Mucosa of descending colon (tissue), 3 donors: ENCODE results near the gene ST3GAL3. TPM values are rescaled to one million over a fixed set of nuclear protein-coding genes. Genes with fewer than 3 reads are reported as not detected.

Experiments used
- ATAC-seq: fragments of 200-7000 bp; cut with Tn5 transposase; one replicate; pipeline ENCODE4 v1.9.1; 2020; ENCODE audit warnings: mild to moderate bottlenecking, moderate library complexity
- DNase-seq, 3 donors: peaks; one replicate each; pipeline ENCODE4 v3.0.0-alpha.2; 2020
- H3K36me3 ChIP-seq: fragments of 200-600 bp; one replicate; pipeline ENCODE4 v1.8.0; 2021; ENCODE audit warnings: low read depth, mild to moderate bottlenecking
- H3K4me1 ChIP-seq: fragments of 200-600 bp; one replicate; pipeline ENCODE4 v1.8.0; 2021; ENCODE audit warnings: low read depth, mild to moderate bottlenecking
- H3K4me3 ChIP-seq: fragments of 200-600 bp; one replicate; pipeline ENCODE4 v1.8.0; 2021; ENCODE audit warnings: mild to moderate bottlenecking
- H3K9me3 ChIP-seq: fragments of 200-600 bp; one replicate; pipeline ENCODE4 v1.8.0; 2021; ENCODE audit warnings: mild to moderate bottlenecking
- intact Hi-C, 2 donors: fragments of 100-400 bp; cut with DNase I in 1 of 2; cut with micrococcal nuclease in 1 of 2; formaldehyde crosslinking; loops; one replicate each; pipeline versions ENCODE4 v1.11.0 to v1.11.1; 2022; cut with DNase I, micrococcal nuclease
- total RNA-seq, 3 donors: library from RNA; stranded (reverse); fragmentation: NEBNext Ultra II Directional in 2 of 3; extraction: Animal tissue kit (Norgen Biotek cat#: 25700) in 2 of 3; gene quantifications; one replicate each; pipeline versions ENCODE4 v1.2.1 to v1.2.4, GENCODE V29; 2021 to 2023
- TF ChIP-seq, protein P1 (sequence below): fragments of 200-600 bp; IDR thresholded peaks from one replicate; pipeline ENCODE4 v1.8.0; 2022; ENCODE audit warnings: antibody characterized with exemption, mild to moderate bottlenecking
- donor health status: DM: no; HTN: no; CAD: no; lungs with moderate emphysema.
- donor health status: DM: no; HTN: no; CAD: no.
- donor health status: DM: no; HTN: yes; CAD: no.

ST3GAL3 gene
- total RNA-seq, 3 donors from 2014 or later = 9.5 to 26.3 (median 18.2) TPM

DNA sequence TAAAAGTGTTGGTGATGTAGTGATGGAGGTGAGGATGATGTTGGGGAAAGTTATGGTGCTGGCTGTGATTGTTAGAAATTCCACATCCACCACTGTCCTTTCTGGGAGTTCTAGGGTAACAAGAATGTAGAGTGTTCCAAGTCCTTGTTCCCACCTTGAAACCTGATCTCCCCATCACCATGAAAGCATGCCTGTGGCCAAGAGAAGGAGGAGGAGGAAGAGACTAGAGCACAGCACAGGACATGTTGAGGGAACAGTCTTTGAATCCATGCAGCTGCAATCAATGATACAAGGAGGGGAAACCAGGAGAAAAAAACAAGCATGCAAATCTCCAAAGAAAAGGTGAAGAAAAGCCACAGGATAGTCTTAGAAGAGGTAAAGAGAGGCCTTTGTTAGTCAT, 180.4 kb downstream of the ST3GAL3 start:
- H3K4me3 ChIP-seq = no peak overlapping the region
- no peak for ATAC-seq
- TF ChIP-seq, protein P1, sequence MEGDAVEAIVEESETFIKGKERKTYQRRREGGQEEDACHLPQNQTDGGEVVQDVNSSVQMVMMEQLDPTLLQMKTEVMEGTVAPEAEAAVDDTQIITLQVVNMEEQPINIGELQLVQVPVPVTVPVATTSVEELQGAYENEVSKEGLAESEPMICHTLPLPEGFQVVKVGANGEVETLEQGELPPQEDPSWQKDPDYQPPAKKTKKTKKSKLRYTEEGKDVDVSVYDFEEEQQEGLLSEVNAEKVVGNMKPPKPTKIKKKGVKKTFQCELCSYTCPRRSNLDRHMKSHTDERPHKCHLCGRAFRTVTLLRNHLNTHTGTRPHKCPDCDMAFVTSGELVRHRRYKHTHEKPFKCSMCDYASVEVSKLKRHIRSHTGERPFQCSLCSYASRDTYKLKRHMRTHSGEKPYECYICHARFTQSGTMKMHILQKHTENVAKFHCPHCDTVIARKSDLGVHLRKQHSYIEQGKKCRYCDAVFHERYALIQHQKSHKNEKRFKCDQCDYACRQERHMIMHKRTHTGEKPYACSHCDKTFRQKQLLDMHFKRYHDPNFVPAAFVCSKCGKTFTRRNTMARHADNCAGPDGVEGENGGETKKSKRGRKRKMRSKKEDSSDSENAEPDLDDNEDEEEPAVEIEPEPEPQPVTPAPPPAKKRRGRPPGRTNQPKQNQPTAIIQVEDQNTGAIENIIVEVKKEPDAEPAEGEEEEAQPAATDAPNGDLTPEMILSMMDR = no peak
- H3K4me1 ChIP-seq = peaks cover 10% of the 10 kb centered on the region
- DNase-seq = no peak
- intact Hi-C loops = no loop called here
- no peaks in the 10 kb centered on the region for H3K9me3 ChIP-seq
- H3K36me3 ChIP-seq = no peaks in the 10 kb centered on the region

DNA sequence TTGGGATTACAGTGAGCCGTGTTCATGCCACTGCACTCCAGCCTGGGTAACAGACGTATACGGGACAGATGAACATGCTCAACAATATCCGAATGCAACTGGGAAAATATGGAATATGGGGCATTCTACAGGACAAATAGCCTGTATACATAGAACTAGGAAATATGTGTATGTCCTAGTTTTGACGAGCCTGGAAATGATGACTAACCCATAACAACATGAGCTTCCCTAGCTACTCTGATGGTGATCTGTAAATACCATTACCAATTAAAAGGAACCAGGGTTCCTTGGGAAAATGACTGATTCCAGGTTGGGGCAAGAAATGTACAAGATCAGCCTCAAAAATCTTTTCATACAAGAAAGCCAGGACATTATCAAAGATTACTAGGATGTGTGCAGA, 183.5 kb downstream of the ST3GAL3 start:
- intact Hi-C loops = no loop called here
- ATAC-seq (no peak), DNase-seq (no peak)
- no peaks in the 10 kb centered on the region for H3K9me3 ChIP-seq
- H3K4me3 ChIP-seq = no peak overlapping the region
- H3K4me1 ChIP-seq = no peaks in the 10 kb centered on the region
- TF ChIP-seq, protein P1 = no peak
- no peaks in the 10 kb centered on the region for H3K36me3 ChIP-seq

DNA sequence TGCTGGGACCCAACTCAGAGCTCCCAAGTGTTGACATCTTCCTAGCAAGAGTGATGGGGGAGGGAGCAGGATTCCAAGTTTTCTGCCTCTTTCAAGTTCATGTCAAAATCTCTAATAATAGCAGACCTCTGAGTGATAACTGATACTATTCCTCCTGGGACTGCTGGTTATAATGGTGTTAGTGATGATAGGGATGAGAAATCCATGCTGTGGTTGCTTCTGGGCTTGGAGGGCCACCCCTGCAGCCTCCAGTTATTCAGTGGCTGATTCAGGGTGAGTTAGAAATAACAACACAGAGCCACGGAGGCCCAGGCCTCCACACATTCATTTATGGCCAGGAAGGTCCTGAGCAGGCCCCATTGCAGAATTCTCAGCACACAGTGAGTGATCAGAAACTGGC, 185.7 kb downstream of the ST3GAL3 start:
- intact Hi-C loops = no loop called here
- ATAC-seq = no peak
- H3K4me3 ChIP-seq = no peak overlapping the region
- no peak for DNase-seq
- no peaks in the 10 kb centered on the region for H3K4me1 ChIP-seq
- TF ChIP-seq, protein P1 = no peak
- no peaks in the 10 kb centered on the region for H3K36me3 ChIP-seq
- H3K9me3 ChIP-seq = no peaks in the 10 kb centered on the region

DNA sequence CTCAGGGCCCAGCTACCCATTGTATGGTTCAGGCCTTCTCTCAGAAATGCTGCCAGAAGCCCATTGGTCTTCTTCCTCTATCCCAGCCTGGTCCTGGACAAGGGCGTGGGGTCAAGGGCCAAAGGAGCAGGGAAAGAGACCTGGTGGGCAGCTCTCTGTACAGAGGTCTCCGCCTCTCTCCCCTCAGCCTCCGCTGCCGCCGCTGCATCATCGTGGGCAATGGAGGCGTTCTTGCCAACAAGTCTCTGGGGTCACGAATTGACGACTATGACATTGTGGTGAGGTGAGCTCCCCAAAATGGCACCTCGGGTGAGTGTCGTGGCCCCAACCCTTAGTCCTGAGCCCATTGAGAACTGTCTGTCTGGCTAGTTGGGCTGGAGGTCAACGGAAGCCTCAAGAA, 191.6 kb downstream of the ST3GAL3 start:
- Histone ChIP-seq H3K9me3 (no peaks in the 10 kb centered on the region), H3K4me3 (no peak overlapping the region), H3K4me1 (no peaks in the 10 kb centered on the region), H3K36me3 (no peaks in the 10 kb centered on the region)
- TF ChIP-seq, protein P1 = no peak
- intact Hi-C loops = no loop called here
- ATAC-seq = no peak
- DNase-seq = no peak

DNA sequence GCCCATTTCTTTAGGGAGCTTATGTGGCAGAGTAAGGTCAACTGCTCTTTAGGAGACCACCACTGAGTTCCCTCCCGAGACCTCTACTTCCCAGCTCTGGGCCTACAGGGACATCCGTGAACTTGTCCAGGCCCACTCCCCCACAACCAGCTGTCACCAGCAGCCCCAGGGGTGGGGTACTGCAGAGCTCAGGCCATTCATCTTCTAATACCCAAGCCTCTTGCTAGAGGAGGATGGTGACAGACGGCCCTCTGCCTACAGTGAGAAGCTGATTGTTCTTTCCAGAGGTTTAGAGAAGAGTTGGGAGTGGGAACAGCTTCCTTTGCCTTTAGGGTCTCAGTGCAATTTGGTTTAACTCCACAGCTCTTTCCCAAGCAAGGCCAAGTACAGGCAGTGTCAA, 193.1 kb downstream of the ST3GAL3 start:
- Histone ChIP-seq H3K36me3 (no peaks in the 10 kb centered on the region), H3K9me3 (no peaks in the 10 kb centered on the region), H3K4me3 (no peak overlapping the region), H3K4me1 (no peaks in the 10 kb centered on the region)
- intact Hi-C loops = no loop called here
- ATAC-seq = no peak
- no peak for DNase-seq
- TF ChIP-seq, protein P1 = no peak

DNA sequence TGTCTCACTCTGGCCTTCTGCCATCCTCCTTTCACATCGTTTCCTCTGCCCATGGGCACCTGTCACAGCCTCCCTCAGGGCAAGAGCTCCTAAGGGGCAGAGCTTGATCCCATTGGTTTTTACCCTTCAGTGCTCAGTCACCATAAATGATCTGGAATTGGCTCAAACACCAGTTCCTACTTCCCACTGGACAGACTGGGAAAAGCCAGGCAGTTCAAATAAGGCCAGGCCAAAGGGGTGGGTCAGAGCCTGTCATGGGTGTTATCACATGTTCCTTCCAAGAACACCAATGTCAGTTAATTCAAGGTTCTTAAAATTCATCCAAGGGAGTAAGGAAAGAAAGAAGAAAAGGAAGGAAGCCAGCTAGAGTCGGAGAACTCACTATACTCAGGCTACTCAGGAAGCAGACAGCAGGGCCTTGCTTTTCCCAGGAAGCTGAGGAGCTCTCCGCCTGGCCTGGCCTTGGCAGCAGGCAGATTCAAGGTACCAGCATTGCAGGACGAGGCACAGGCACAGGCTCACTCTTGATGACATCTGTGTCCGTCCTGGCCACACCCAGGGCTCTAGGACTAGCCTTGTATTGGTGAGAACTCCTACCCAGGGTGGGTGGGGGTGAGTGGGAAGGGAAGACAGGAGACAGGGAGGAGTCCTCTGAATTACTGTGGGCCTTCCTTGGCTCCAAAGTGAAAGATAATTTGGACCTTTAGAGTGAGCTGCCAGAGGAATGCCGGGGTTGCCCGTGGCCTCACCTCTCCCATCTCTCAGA, 194.0 kb downstream of the ST3GAL3 start:
- H3K4me1 ChIP-seq = no peaks in the 10 kb centered on the region
- TF ChIP-seq, protein P1 = no peak
- no peaks in the 10 kb centered on the region for H3K9me3 ChIP-seq
- DNase-seq (no peak), ATAC-seq (peak; percentile 20)
- intact Hi-C loops = no loop called here
- no peaks in the 10 kb centered on the region for H3K36me3 ChIP-seq
- H3K4me3 ChIP-seq = no peak overlapping the region
